ENCODE results near the gene SLF2.
"Not testable (repeated sequence)": the region's sequence is repeated elsewhere in the genome, so short reads cannot be mapped to it uniquely, and the experiment has no call there.

Gene SLF2

GRCh38 chr10:100962351-100963080 is 49.8 kb downstream of the SLF2 start:
- DNase-seq (ENCODE audit: low spot score), result no peak

DNA sequence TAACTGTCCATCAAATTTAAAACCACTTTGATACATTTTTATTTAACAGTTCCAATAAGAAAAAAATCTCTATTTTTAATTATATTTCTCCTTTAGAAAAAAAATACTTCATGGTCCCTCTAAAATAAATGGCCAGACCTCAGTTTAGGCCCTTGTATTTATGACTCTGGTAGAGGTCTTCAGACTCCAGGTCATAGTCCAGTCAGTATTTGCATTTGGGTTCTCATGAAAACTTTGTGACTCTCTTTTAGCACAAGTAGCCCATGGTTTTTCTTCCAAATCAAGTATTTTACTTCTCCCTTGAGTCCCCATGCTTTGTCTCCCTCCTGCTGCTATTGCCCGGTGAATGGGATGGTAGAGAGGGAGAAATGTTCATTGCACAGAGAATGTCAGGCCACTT is 51.1 kb downstream of the SLF2 start:
- DNase-seq (ENCODE audit: low spot score), result no peak

DNA sequence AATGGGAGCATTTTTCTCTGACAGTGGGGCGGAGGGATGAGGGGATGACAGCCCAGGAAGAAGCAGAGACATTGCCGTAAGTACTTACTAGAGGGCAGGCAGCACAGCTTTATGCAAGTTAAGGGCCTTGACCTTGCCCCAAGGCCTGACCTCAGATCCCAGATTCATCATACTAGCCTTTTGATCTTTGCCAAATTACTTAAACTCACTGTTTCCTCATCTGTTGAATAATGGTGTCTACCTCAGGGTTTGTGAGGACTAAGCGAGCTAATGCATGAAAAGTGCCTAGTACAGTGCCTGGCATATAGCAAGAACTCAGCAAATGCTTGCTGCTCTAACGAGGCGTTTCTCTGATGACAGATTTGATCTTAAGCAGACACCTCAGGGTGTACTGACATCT is 53.1 kb downstream of the SLF2 start:
- no peak for DNase-seq (ENCODE audit: low spot score)

- no peak for DNase-seq (ENCODE audit: low spot score)
Observed at GRCh38 chr10:100966887-100967286, 54.1 kb downstream of the SLF2 start.

DNA sequence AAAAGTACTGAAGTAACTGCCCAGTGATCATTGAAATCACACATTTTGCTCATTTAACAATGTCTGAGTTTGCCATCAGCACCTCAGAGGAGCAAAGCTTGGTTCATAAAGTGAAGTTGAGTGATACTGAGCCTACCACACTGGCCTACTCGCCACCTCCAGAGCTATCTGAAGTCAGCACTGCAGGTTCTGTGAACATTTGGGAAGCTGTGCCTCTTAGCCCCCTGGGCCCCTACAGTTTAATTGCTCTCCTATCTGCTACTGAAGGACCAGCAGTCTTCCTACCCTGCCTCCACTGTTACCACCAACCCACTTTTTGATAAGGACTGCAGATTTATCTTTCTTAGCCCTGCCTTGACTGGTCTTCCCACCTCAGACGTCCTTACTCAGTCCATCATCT is 54.6 kb downstream of the SLF2 start:
- no peak for DNase-seq (ENCODE audit: low spot score)

DNA sequence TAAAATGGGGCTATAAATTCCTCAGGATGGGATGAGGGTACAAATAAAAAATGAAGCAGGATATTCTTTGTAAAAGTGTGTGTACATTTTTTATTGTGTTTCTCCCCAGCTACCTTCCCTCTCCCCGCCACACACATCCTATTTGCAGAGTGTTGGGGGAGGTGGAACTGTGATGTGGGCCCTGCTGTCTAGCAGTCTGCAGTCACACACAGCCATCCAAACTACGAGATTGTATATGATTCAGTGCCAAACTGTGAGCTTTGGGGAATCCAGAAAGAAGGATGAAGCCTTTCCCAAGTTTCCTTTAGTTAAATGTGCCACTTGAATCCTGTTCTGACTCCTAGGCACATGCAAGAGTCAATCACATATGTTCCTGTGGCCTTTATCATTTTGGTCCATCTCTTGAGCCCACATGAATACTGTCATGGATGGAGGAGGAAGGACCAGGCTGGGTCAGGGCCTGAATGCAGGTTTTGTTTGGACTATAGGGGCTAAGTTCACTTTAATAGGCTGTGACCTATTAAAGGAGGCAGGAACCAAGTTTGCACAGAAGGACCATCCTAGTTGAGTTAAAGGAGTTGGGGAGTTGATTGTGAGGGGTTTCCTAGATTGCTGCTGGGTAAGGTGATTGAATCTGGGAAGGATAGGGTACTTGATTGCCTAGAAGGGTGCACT is 55.4 kb downstream of the SLF2 start:
- DNase-seq (ENCODE audit: low spot score), result no peak

DNA sequence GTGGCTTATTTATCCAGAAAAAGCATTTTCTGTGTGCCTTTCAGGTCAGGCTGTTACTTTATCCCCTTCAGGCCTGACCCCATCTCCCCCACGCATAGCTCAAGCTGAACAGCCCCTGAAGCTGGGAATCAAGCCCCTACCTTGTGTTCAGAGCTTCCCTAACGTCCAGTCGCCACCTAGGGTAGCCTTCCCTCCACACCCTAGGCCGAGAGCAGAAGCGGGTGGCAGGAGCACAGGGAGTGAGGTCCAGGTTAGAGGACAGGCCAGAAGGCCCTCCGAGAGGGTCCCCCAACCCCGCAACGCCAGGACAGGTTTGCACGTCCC is 56.1 kb downstream of the SLF2 start:
- DNase-seq (ENCODE audit: low spot score), result no peak

DNA sequence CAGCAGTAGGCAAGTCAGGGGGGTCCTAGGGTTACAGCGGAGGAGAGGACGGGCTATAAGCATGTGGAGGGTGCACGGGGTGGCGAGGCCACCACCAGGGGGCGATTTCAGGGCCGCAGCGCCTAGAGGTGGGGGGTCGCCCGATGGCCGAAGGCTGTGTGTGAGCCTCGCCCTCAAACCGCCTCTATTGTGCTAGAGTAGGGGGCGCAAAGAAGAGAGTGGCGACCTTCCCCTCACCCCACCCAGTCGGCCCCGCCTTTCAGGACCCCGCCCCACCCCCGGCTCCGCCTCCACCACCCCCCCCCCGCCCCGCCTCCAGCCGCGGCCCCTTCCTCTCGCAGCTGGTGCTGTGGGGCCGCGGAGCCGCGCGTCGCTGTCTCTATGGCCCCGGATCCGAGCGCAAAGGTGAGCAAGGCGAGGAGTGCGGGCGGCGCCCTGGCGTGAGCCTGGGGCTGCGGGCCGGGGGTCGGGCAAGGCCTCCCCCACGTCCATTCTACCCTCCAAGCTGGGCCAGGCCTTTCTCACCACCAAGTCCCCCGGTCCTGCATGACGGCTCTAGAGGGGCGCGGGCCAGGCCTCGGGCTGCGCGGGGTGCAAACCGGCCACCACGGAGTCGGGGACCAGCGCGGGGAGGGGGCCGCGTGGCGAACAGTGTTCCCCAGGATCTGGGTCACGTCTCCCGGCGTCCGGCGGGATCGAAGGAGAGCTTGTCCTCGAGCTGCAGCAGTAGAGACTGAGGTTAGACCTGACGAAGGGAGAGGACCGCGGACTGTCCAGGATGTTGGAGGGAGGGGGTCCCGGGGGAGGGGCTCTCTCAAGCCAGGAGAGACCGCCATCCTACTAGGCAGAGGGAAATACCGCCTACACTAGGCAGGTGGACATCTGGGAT is 56.7 kb downstream of the SLF2 start, which contains the start of gene SEMA4G:
Gene SEMA4G, plus strand, starts transcription at position 318 of the 889 bp plus-strand sequence. CDS start 3,409 bp downstream, outside the sequence.
- no peak for DNase-seq (ENCODE audit: low spot score)

DNA sequence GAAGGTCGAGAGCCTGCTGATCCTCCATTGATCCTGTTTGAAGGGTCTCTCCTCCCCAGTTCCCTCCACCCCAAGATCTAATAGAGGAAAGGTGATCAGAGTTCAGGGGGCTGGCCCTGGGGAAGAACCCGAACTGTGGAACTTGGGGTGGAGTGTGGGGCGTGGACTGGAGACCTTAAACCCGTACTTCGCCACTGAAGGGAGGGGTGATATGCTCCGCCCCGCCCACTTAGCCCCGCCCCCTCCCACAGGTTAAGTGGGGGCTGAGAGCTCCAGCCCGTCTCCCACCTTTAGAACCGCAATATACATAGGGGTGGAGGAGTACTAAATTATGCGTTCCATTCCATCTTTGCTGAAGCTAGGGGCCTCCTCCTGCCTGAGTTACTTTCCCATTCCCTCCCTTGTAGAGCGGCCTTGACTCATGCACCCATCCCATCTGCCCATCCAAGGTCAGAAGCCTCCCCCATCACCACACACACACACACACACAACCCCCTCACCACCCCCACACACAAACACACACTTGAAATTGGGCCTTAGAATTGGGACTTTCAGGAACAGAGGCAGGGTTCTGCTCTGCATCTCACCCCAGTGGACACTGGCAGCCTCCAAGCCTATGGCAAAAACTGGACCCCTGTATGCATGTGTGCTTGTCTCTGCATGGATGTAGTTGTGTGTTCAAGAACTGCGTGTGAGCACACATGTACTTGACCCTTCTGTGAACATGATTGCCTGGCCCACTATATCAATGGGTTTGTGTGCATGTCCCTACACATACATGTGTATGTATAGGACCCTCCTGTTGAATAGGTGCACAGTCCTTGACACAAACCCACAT is 57.5 kb downstream of the SLF2 start:
- no peak for DNase-seq (ENCODE audit: low spot score)

GRCh38 chr10:100970914-100971811 is 58.4 kb downstream of the SLF2 start:
- no peak for DNase-seq (ENCODE audit: low spot score)

GRCh38 chr10:100972115-100972903 is 59.5 kb downstream of the SLF2 start:
- no peak for DNase-seq (ENCODE audit: low spot score)

DNA sequence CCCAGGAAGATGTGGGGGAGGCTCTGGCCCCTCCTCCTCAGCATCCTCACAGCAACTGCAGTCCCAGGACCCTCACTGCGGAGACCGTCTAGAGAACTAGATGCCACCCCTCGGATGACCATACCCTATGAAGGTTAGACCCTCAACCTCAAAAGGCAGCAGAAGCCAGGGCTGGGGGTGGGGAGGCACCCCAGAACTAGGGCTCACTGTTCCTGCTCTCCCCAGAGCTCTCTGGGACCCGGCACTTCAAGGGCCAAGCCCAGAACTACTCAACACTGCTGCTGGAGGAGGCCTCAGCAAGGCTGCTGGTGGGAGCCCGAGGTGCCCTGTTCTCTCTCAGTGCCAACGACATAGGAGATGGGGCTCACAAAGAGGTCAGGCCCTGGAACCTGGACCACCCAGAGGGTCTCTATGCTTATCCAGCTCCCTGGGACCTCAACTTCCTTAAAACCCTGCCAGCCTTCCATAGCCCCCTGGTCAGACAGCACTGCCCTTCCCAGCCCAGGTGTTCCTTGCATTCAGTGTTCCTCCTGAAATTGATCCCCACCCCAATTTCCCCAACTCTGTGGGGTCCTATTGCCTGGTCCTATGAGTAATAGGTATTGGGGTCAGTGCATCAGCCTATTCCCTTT is 60.3 kb downstream of the SLF2 start:
- DNase-seq (ENCODE audit: low spot score), result no peak

GRCh38 chr10:100975397-100975796 is 62.6 kb downstream of the SLF2 start:
- DNase-seq (ENCODE audit: low spot score), result not testable (repeated sequence)

GRCh38 chr10:100976906-100977305 is 64.1 kb downstream of the SLF2 start:
- no peak for DNase-seq (ENCODE audit: low spot score)

DNA sequence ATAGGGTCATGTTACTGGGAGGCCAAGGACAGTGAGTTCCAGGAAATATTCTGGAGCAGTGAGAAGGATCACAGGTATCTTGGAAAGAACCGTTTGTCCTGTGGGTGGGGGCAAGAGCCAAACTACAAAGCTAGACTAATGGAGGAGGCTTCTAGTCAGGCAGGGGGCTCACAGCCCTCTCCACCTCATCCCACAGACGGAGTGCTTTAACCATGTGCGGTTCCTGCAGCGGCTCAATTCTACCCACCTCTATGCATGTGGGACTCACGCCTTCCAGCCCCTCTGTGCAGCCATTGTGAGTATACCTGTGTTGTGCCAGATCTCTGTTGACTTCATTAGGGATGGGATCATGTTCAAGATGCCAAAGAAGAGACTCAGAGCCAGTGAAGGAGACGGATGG is 64.7 kb downstream of the SLF2 start:
- peak; percentile 36 for DNase-seq (ENCODE audit: low spot score)

DNA sequence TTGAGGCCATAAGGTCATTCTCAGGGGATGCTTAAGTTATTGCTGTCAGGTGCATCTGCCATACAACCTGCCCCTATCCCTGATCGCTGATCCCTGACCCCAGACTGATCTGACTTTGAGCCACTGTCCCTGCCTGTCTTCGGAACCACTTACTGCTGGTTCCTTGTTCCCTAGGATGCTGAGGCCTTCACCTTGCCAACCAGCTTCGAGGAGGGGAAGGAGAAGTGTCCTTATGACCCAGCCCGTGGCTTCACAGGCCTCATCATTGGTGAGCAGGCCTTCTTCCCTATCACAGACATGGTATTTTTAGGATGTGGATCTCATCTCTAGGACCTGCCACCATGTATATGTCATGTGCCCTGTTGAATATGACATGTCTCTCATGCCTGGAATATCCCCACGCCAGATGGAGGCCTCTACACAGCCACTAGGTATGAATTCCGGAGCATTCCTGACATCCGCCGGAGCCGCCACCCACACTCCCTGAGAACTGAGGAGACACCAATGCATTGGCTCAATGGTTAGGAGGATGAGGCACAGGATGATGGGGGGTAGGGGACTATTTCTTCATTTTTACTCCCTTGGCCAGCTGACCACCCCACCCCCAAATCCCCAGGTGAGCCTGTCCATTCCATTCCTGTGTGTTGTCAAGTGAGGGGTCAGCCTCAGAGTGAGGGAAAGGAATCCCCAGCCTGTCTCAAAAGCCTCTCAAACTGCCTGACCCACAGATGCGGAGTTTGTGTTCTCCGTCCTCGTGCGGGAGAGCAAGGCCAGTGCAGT is 65.5 kb downstream of the SLF2 start:
- DNase-seq (ENCODE audit: low spot score), result peak; percentile 45

- DNase-seq (ENCODE audit: low spot score), result peak; percentile 59
Observed at GRCh38 chr10:100978901-100979195, 66.1 kb downstream of the SLF2 start.

- peak; percentile 56 for DNase-seq (ENCODE audit: low spot score)
Observed at GRCh38 chr10:100979791-100980272, 67.1 kb downstream of the SLF2 start.

DNA sequence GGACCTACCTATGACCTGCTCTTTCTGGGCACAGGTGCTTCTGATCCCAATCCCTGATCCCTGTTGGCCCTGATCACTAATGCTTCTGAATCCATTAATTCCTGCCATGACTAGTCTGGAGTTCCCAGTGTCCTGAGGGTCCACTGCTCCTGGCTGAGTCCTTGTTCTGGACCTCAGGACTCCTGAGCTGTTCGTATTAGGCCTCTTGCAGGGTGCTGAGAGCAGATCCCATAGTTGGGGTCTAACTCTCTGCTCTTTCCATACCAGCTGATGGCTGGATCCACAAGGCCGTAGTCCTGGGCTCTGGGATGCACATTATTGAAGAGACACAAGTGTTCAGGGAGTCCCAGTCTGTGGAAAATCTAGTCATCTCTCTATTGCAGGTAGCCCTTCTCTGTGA is 67.5 kb downstream of the SLF2 start:
- DNase-seq (ENCODE audit: low spot score), result peak; percentile 58

Measured in left forelimb (tissue), 1 donor.